HEK293T (cell line): ENCODE data around the gene KL.

Experiments used
- CTCF ChIA-PET: fragments of 350-600 bp; formaldehyde crosslinking; extraction: SDS; loops from one replicate; lab custom pipeline; 2021; ENCODE audit warnings: antibody characterized with exemption, inconsistent platforms; lab: Yijun Ruan, JAX
- POLR2A ChIA-PET: fragments of 350-600 bp; formaldehyde crosslinking; extraction: SDS; loops from one replicate; lab custom pipeline; 2020; ENCODE audit warnings: antibody characterized with exemption, inconsistent platforms; lab: Yijun Ruan, JAX
- DNase-seq: peaks from one replicate; pipeline ENCODE4 v3.0.0; 2012; ENCODE audit warnings: mixed read lengths; ENCODE audit errors: extremely low spot score
- ARNT ChIP-seq: fragments of 450-650 bp; IDR thresholded peaks from 2 replicates; pipeline ENCODE4 v1.6.1; 2017; ENCODE audit warnings: mild to moderate bottlenecking
- BHLHE40 ChIP-seq: fragments of 450-650 bp; IDR thresholded peaks from 2 replicates; pipeline ENCODE4 v1.6.1; 2016; ENCODE audit warnings: mild to moderate bottlenecking, moderate library complexity, borderline replicate concordance
- CTBP1 ChIP-seq: fragments of 450-650 bp; IDR thresholded peaks from 2 replicates; pipeline ENCODE4 v1.6.1; 2016; ENCODE audit warnings: borderline replicate concordance
- ELF4 ChIP-seq: fragments of 450-650 bp; IDR thresholded peaks from 2 replicates; pipeline ENCODE4 v1.6.1; 2017; ENCODE audit warnings: antibody characterized with exemption
- FOXA1 ChIP-seq: fragments of 450-650 bp; IDR thresholded peaks from 2 replicates; pipeline ENCODE4 v1.6.1; 2016; ENCODE audit warnings: mild to moderate bottlenecking
- FOXK2 ChIP-seq: fragments of 450-650 bp; IDR thresholded peaks from 2 replicates; pipeline ENCODE4 v1.6.1; 2016; ENCODE audit warnings: mild to moderate bottlenecking
- FOXM1 ChIP-seq: fragments of 450-650 bp; IDR thresholded peaks from 2 replicates; pipeline ENCODE4 v1.6.1; 2017; ENCODE audit warnings: mild to moderate bottlenecking, borderline replicate concordance
- HDGF ChIP-seq: fragments of 450-650 bp; IDR thresholded peaks from 2 replicates; pipeline ENCODE4 v1.6.1; 2017; ENCODE audit warnings: antibody characterized with exemption, borderline replicate concordance
- L3MBTL2 ChIP-seq: fragments of 450-650 bp; conservative IDR thresholded peaks from 2 replicates; pipeline ENCODE4 v1.6.1; 2016; ENCODE audit warnings: mild to moderate bottlenecking
- LEF1 ChIP-seq: fragments of 450-650 bp; IDR thresholded peaks from 2 replicates; pipeline ENCODE4 v1.6.1; 2017; ENCODE audit warnings: mild to moderate bottlenecking, borderline replicate concordance
- NFRKB ChIP-seq: fragments of 450-650 bp; IDR thresholded peaks from 2 replicates; pipeline ENCODE4 v1.6.1; 2016; ENCODE audit warnings: mild to moderate bottlenecking, moderate library complexity
- PKNOX1 ChIP-seq: fragments of 450-650 bp; IDR thresholded peaks from 2 replicates; pipeline ENCODE4 v1.6.1; 2016
- SP1 ChIP-seq: fragments of 450-650 bp; IDR thresholded peaks from 2 replicates; pipeline ENCODE4 v1.6.1; 2017
- SUZ12 ChIP-seq: fragments of 450-650 bp; IDR thresholded peaks from 2 replicates; pipeline ENCODE4 v1.6.1; 2016; ENCODE audit warnings: mild to moderate bottlenecking
- TARDBP ChIP-seq: fragments of 450-650 bp; IDR thresholded peaks from 2 replicates; pipeline ENCODE4 v1.6.1; 2016
- ZNF384 ChIP-seq: fragments of 450-650 bp; IDR thresholded peaks from 2 replicates; pipeline ENCODE4 v1.6.1; 2016

Gene KL

GRCh38 chr13:33026489-33027152, 10.4 kb downstream of the KL start:
- DNase-seq: no peak
- POLR2A ChIA-PET: no interaction called here
- CTCF ChIA-PET: no interaction called here
- no peak for TF ChIP-seq FOXA1
- TF ChIP-seq BHLHE40: no peak
- no peak for TF ChIP-seq SP1
- no peak for TF ChIP-seq SUZ12
- no peak for TF ChIP-seq NFRKB
- no peak for TF ChIP-seq ZNF384
- no peak for TF ChIP-seq PKNOX1
- TF ChIP-seq LEF1: no peak
- TF ChIP-seq HDGF: no peak

GRCh38 chr13:33028620-33029019, 12.4 kb downstream of the KL start:
- no peak for TF ChIP-seq CTBP1
- TF ChIP-seq SP1: no peak
- no peak for TF ChIP-seq ZNF384
- no peak for TF ChIP-seq L3MBTL2
- no peak for TF ChIP-seq BHLHE40
- no peak for TF ChIP-seq LEF1
- no peak for TF ChIP-seq PKNOX1
- TF ChIP-seq FOXM1: no peak
- DNase-seq: no peak
- POLR2A ChIA-PET: no interaction called here
- CTCF ChIA-PET: no interaction called here

GRCh38 chr13:33031277-33031676, 15.1 kb downstream of the KL start:
- TF ChIP-seq BHLHE40: no peak
- TF ChIP-seq TARDBP: no peak
- no peak for TF ChIP-seq SP1
- no peak for TF ChIP-seq HDGF
- no peak for TF ChIP-seq LEF1
- no peak for TF ChIP-seq PKNOX1
- no peak for TF ChIP-seq ARNT
- TF ChIP-seq L3MBTL2: no peak
- TF ChIP-seq ZNF384: no peak
- TF ChIP-seq SUZ12: no peak
- TF ChIP-seq FOXA1: no peak
- TF ChIP-seq ELF4: no peak
- TF ChIP-seq CTBP1: no peak
- ChIA-PET POLR2A (no interaction called here), CTCF (no interaction called here)
- no peak for DNase-seq

- DNase-seq: no peak
- ChIA-PET POLR2A (no interaction called here), CTCF (no interaction called here)
- TF ChIP-seq BHLHE40: no peak
- no peak for TF ChIP-seq HDGF
- no peak for TF ChIP-seq SP1
- TF ChIP-seq L3MBTL2: no peak
- no peak for TF ChIP-seq FOXA1
- no peak for TF ChIP-seq FOXM1
- no peak for TF ChIP-seq CTBP1
- TF ChIP-seq ARNT: no peak
- TF ChIP-seq ZNF384: no peak
- no peak for TF ChIP-seq SUZ12
- TF ChIP-seq LEF1: no peak
- no peak for TF ChIP-seq ELF4
- no peak for TF ChIP-seq NFRKB
- no peak for TF ChIP-seq FOXK2
- no peak for TF ChIP-seq PKNOX1
- TF ChIP-seq TARDBP: no peak
Measured at GRCh38 chr13:33032037-33032625, 15.9 kb downstream of the KL start.

GRCh38 chr13:33033051-33033812, 17.0 kb downstream of the KL start:
- DNase-seq: no peak
- CTCF ChIA-PET: no interaction called here
- TF ChIP-seq ZNF384: no peak
- no peak for TF ChIP-seq SUZ12
- POLR2A ChIA-PET: no interaction called here
